Stimulated activated effector memory CD8-positive, alpha-beta T cell treated with anti-CD3 and anti-CD28 coated beads, Interleukin-12 subunit alpha, Interleukin-12 subunit beta, amount 100 ng/mL, for 72 hours (primary cell): ENCODE measurements around the gene PKNOX2.
A peak's percentile ranks its signal among the peaks of the same experiment; 100 is the strongest.

ENCODE experiments used
- ATAC-seq: fragments of 150-1000 bp; cut with Tn5 transposase; 2 replicates; pipeline ENCODE4 v1.10.0; 2021
- DNase-seq, 2 donors: peaks; one replicate each; pipeline ENCODE4 v3.0.0; 2021 to 2022; ENCODE audit warnings: low spot score in 2 of 2
- H3K27ac Mint-ChIP-seq: one replicate; pipeline ENCODE4 v1.8.0; 2022; ENCODE audit warnings: mild to moderate bottlenecking, mixed read lengths
- H3K36me3 Mint-ChIP-seq: one replicate; pipeline ENCODE4 v1.8.0; 2022; ENCODE audit warnings: mild to moderate bottlenecking, mixed read lengths
- H3K4me1 Mint-ChIP-seq: one replicate; pipeline ENCODE4 v1.8.0; 2022; ENCODE audit warnings: mixed read lengths
- H3K4me3 Mint-ChIP-seq: one replicate; pipeline ENCODE4 v1.8.0; 2022; ENCODE audit warnings: mild to moderate bottlenecking, mixed read lengths
- H3K9me3 Mint-ChIP-seq: one replicate; pipeline ENCODE4 v1.8.0; 2022; ENCODE audit warnings: mixed read lengths

Gene PKNOX2

DNA sequence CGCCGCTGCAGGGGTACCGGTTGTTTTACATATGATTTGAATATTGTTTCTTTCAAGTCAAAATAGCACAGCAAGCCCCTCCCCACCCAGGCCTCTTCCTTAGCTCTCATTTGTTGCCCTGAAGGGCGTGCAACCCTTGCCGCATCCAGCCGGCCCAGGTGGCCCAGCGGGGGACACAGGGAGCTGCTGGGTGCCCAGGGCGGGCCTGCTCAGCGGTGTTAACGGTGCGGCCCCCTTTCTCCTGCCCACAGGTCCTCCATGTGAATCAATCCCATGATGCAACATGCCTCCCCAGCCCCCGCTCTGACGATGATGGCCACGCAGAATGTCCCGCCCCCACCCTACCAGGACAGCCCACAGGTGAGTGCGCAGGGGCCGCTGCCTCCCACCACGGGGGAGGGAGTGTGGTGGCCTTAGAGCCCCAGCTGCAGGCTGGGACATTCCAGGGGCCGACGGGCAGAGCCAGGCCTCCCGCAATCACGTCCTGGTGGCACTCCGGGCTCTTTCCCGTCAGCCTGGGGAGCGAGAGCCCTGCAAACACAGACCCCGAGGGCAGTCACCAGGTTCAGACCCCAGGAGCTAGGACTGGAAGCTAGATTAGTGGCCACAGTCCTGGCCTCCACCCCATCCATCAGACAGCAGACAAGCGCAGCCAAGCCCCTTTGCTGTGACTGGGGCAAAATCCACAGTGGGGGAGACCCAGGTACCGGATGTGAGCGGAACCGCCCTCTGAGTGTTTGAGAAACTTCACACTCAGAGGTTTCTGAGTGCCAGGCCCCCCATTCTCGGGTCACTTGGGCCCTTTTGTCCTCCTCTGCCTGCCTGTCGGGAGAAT lies 186.7 kb downstream of the PKNOX2 start:
- DNase-seq (no peak), ATAC-seq (no peak)
- H3K27ac Mint-ChIP-seq = no peak overlapping the region
- H3K9me3 Mint-ChIP-seq = no peaks in the 10 kb centered on the region
- H3K36me3 Mint-ChIP-seq = no peaks in the 10 kb centered on the region
- peaks cover 14% of the 10 kb centered on the region for H3K4me1 Mint-ChIP-seq
- no peak overlapping the region for H3K4me3 Mint-ChIP-seq

DNA sequence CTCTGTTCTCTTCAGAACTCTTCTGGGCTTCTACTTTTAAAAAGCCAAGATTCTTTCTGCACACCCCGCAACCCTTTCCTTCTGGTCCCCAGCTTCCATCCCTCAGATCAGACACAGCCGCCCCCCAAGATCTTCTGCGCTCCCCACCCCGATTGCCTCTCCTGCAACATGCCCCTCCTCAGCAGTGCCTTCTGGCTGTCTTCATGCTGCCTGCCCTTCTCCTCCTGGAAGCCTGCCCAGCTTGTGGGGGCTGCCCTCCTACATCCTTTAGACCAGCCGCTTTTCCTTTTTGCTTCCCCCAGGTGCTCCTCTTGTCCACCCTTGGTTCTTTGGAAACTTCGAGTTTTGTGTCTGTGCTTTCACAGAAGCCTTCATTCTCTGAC lies 187.3 kb downstream of the PKNOX2 start:
- Mint-ChIP-seq H3K4me3 (no peak overlapping the region), H3K9me3 (no peaks in the 10 kb centered on the region), H3K36me3 (no peaks in the 10 kb centered on the region), H3K27ac (no peak overlapping the region), H3K4me1 (peaks cover 14% of the 10 kb centered on the region)
- no peak for ATAC-seq
- DNase-seq = no peak

- Mint-ChIP-seq H3K36me3 (no peaks in the 10 kb centered on the region), H3K4me3 (no peak overlapping the region), H3K27ac (no peak overlapping the region), H3K9me3 (no peaks in the 10 kb centered on the region), H3K4me1 (peaks cover 13% of the 10 kb centered on the region)
- no peak for DNase-seq
- no peak for ATAC-seq
Measured at GRCh38 chr11:125356797-125357196, 192.2 kb downstream of the PKNOX2 start.

DNA sequence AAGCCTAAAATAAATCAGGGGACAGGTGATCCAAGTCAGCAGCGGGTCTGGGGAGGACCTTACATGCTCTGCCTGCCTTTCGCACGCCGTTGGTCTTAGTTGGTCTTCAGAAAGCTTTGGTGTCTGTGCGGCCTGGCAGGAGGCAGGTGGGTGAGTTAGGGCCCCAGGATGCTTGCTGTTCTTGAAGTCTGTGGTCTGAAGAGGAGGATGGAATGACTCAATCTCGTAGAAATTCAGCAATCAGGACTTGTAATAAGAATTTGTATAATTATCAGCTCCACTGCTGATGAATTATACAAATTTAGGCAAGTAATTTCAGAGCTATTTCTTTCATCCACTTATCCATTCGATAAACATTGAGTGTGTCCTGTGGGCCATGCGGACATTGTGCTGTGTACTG lies 193.0 kb downstream of the PKNOX2 start:
- no peak overlapping the region for H3K27ac Mint-ChIP-seq
- H3K4me3 Mint-ChIP-seq = no peak overlapping the region
- H3K9me3 Mint-ChIP-seq = no peaks in the 10 kb centered on the region
- DNase-seq = no peak
- ATAC-seq = no peak
- peaks cover 8% of the 10 kb centered on the region for H3K4me1 Mint-ChIP-seq
- H3K36me3 Mint-ChIP-seq = no peaks in the 10 kb centered on the region

- H3K9me3 Mint-ChIP-seq = no peaks in the 10 kb centered on the region
- no peaks in the 10 kb centered on the region for H3K36me3 Mint-ChIP-seq
- no peak overlapping the region for H3K4me3 Mint-ChIP-seq
- H3K4me1 Mint-ChIP-seq = peaks cover 8% of the 10 kb centered on the region
- DNase-seq = no peak
- no peak overlapping the region for H3K27ac Mint-ChIP-seq
- no peak for ATAC-seq
Measured at GRCh38 chr11:125358254-125358840, 193.8 kb downstream of the PKNOX2 start.

DNA sequence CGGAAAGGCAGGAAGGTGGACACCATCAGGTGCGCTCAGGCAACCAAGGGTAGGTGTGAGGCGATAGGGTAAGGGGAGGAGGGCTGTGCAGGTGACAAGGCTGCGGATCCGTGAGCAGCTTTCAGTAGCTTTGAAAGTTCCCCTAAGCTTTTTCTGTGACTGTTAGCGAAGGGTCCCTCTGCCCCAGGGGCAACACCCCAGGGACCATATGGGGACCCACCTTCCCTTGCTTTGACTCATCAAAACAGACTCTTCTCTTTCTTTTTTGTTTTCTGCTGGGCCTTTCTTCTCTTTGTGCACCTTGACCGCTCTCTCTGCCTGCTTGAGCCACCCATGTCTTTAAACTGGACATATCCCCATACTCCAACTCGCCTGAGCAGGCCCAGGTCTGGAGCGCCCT lies 194.6 kb downstream of the PKNOX2 start:
- Mint-ChIP-seq H3K27ac (no peak overlapping the region), H3K4me1 (peaks cover 11% of the 10 kb centered on the region), H3K4me3 (no peak overlapping the region), H3K36me3 (no peaks in the 10 kb centered on the region), H3K9me3 (no peaks in the 10 kb centered on the region)
- DNase-seq (no peak), ATAC-seq (no peak)

- ATAC-seq = no peak
- Mint-ChIP-seq H3K4me1 (peaks cover 16% of the 10 kb centered on the region), H3K9me3 (no peaks in the 10 kb centered on the region), H3K4me3 (no peak overlapping the region), H3K27ac (no peak overlapping the region), H3K36me3 (no peaks in the 10 kb centered on the region)
- DNase-seq = no peak
Measured at GRCh38 chr11:125360066-125360465, 195.5 kb downstream of the PKNOX2 start.

DNA sequence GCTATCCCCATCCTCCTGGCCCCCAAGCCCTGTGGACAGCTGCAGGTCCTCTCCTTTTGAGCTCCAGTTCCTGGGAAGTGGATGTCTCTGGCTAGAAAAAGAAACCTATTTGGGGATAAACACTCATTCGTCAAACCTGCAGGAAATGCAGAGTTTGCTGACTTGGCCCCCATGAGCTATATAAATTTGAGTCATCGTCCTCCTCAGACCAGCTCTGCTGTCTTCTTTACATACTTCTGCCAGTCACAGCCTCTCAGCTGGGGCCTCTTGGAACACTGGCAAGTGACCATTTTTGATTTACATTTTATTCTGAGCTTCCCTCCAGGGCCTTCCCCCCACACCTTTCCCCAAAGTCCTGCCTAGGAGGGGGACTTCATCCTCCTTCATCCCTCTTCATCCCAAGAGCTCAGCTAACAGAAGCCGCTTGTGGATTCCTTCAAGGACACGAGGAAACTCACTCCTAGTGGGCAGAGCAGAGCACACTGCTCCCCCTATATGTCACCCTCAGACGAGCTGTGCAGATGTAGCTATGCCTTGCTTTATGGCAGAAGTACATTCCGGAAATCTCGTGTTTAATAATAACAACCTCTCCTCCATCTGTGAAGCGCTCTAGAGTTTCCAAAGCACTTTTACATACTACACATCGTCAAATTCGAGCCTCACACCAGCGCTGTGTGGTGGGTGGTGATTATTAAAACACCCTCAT lies 199.7 kb downstream of the PKNOX2 start:
- ATAC-seq (peak; percentile 64), DNase-seq (no peak)
- peak overlapping the region; percentile 43 for H3K27ac Mint-ChIP-seq

GRCh38 chr11:125365196-125365931 lies 200.8 kb downstream of the PKNOX2 start:
- no peaks in the 10 kb centered on the region for H3K9me3 Mint-ChIP-seq
- no peak overlapping the region for H3K27ac Mint-ChIP-seq
- ATAC-seq (no peak), DNase-seq (no peak)
- H3K36me3 Mint-ChIP-seq = no peaks in the 10 kb centered on the region
- H3K4me3 Mint-ChIP-seq = no peak overlapping the region
- peaks cover 8% of the 10 kb centered on the region for H3K4me1 Mint-ChIP-seq

More for the DNA sequence above, 199.7 kb downstream of the PKNOX2 start:
- no peaks in the 10 kb centered on the region for H3K36me3 Mint-ChIP-seq
- peaks cover 8% of the 10 kb centered on the region for H3K4me1 Mint-ChIP-seq
- H3K9me3 Mint-ChIP-seq = no peaks in the 10 kb centered on the region
- H3K4me3 Mint-ChIP-seq = no peak overlapping the region

GRCh38 chr11:125367710-125368109 lies 203.2 kb downstream of the PKNOX2 start:
- DNase-seq = no peak
- Mint-ChIP-seq H3K27ac (no peak overlapping the region), H3K4me3 (no peak overlapping the region), H3K9me3 (no peaks in the 10 kb centered on the region), H3K4me1 (peaks cover 8% of the 10 kb centered on the region), H3K36me3 (no peaks in the 10 kb centered on the region)
- ATAC-seq = no peak

- Mint-ChIP-seq H3K27ac (no peak overlapping the region), H3K36me3 (no peaks in the 10 kb centered on the region)
Measured at GRCh38 chr11:125368757-125369156, 204.2 kb downstream of the PKNOX2 start.

GRCh38 chr11:125369808-125370207 lies 205.3 kb downstream of the PKNOX2 start:
- Mint-ChIP-seq H3K4me1 (no peaks in the 10 kb centered on the region), H3K4me3 (no peak overlapping the region), H3K27ac (no peak overlapping the region), H3K9me3 (no peaks in the 10 kb centered on the region), H3K36me3 (no peaks in the 10 kb centered on the region)
- ATAC-seq = no peak
- no peak for DNase-seq

More at GRCh38 chr11:125368757-125369156, 204.2 kb downstream of the PKNOX2 start:
- DNase-seq (no peak), ATAC-seq (no peak)
- Mint-ChIP-seq H3K4me3 (no peak overlapping the region), H3K9me3 (no peaks in the 10 kb centered on the region), H3K4me1 (peaks cover 8% of the 10 kb centered on the region)

GRCh38 chr11:125370561-125371389 lies 206.2 kb downstream of the PKNOX2 start:
- ATAC-seq (no peak), DNase-seq (no peak)
- H3K9me3 Mint-ChIP-seq = no peaks in the 10 kb centered on the region
- H3K4me3 Mint-ChIP-seq = no peak overlapping the region
- no peaks in the 10 kb centered on the region for H3K36me3 Mint-ChIP-seq
- no peak overlapping the region for H3K27ac Mint-ChIP-seq
- no peaks in the 10 kb centered on the region for H3K4me1 Mint-ChIP-seq

- H3K4me1 Mint-ChIP-seq = no peaks in the 10 kb centered on the region
- no peaks in the 10 kb centered on the region for H3K9me3 Mint-ChIP-seq
- DNase-seq = no peak
- H3K27ac Mint-ChIP-seq = no peak overlapping the region
- H3K36me3 Mint-ChIP-seq = no peaks in the 10 kb centered on the region
- H3K4me3 Mint-ChIP-seq = no peak overlapping the region
- ATAC-seq = no peak
Measured at GRCh38 chr11:125371431-125371935, 206.9 kb downstream of the PKNOX2 start.
